SIG-M5 (cell line): ENCODE data around the gene AIP.

Experiments
- DNase-seq: peaks from one replicate; lab custom pipeline; 2025; lab: John Stamatoyannopoulos, UW

Gene AIP

GRCh38 chr11:67482827-67483798 lies at the start of gene AIP:
Gene AIP (plus strand): TSS chr11:67483026. CDS start chr11:67483159, 133 bp downstream.
- peak; percentile 80 for DNase-seq

- no peak for DNase-seq
Measured at GRCh38 chr11:67433536-67434394, 49.1 kb upstream of the AIP start.

DNA sequence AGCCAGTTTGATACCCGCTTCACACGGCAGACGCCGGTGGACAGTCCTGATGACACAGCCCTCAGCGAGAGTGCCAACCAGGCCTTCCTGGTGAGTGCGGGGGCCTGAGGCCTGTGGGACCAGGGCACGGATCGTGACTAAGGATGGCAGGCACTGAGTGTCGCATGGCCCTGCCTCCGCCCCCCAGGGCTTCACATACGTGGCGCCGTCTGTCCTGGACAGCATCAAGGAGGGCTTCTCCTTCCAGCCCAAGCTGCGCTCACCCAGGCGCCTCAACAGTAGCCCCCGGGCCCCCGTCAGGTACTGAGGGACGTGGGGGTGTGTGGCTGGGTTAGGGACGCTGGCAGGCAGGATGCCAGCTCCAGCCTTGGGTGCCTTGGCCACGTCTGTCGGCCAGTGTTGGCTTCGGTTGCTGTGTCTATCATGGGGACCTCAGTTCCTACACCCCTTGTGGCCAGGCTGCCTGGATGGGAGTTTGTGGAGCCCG lies 48.4 kb upstream of the AIP start:
- no peak for DNase-seq

- DNase-seq: no peak
Measured at GRCh38 chr11:67435031-67435726, 47.6 kb upstream of the AIP start.

- no peak for DNase-seq
Measured at GRCh38 chr11:67435727-67436458, 46.9 kb upstream of the AIP start.

DNA sequence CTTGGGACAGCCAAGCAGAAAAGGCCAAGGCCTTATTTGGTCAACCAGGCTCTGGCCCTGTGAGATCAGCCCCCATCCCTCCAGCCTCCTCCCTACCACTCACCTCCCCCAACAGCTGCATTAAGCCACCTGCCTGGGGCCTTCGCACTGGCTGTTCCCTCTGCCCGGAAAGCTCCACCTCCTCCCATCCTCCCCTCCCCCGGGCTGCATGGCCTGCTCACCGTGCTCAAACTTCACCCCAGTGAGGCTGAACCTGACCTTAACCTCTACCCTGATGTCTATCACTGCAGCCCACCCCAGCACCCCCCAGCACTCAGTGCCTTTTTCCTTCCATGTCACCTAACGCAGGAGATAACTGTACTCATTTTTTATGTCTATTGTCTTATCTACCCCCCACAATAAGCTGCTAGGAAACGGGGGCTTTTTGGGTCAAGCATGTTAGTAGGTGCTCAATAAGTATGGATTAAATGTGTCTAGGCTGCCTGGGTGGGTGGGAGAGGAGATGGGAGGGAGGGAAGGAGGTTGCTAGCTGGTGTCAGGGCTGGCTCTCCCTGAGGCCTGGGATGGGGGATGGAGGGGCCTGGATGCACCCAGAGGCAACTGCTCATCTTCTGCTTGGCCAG lies 46.3 kb upstream of the AIP start:
- no peak for DNase-seq

GRCh38 chr11:67437082-67437808 lies 45.6 kb upstream of the AIP start, which contains the start of gene PTPRCAP:
Gene PTPRCAP (minus strand): TSS chr11:67437682. CDS start chr11:67437619, 63 bp downstream.
- DNase-seq: no peak

DNA sequence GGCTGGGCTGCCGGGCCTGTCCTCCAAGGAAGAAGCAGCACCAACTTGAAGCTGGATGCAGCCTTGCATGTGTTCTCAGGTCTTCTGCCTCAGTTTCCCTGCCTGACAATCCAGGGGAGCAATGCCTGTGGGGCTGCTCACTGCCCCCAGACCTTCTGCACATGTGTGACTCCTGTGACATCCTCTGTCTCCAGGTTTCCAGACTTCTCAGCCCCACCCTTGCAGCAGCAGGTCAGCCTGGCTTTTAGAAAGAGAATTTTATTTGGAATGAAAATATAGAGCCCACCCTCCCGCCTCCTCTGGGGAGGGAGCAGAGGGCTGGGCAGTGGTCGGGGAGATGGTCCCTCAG lies 45.0 kb upstream of the AIP start:
- DNase-seq: no peak

- DNase-seq: no peak
Measured at GRCh38 chr11:67438158-67438902, 44.5 kb upstream of the AIP start.

GRCh38 chr11:67439321-67440228 lies 43.3 kb upstream of the AIP start:
- no peak for DNase-seq

DNA sequence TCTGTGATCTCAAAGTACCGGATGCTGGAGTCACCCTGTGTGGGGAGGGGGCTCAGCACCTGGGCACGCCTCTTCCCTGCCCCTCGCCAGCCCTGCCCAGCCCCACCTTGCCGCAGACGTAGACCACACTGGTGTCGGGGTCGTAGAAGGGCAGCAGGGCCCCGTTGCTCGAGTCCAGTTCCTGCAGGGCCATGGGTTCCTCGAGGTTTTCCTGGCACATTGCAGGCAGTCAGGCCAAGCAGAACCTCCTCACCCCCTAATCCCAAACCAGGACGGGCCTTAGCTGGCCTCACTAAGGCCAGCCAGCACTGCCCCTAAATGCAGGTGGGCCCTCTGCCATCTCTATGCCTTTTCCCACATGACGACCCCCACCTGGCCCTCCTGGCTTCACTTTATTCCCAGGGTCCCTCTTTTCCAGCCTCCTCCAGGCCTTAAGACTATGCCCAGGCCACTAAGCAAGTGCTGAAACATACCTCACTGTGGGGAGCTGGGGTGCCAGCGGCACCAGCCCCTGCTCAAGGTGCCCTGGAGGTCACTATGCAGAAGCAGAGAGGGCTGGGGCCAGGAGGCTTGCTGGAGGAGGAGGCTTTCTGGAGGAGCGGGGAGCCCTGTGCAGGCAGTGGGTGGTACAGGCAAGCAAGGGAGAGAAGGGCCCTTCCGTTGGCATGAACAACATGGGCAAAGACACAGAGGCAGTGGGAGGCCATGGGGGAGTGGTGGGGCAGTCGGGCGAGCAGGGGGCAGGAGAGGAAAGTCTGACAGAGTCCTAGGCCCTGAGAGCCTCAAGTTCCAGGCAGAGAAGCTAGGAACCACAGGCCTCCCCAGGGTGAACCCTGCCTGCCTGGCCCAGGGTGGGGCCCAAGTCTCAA lies 42.4 kb upstream of the AIP start:
- no peak for DNase-seq

GRCh38 chr11:67441098-67441563 lies 41.7 kb upstream of the AIP start:
- DNase-seq: no peak

DNA sequence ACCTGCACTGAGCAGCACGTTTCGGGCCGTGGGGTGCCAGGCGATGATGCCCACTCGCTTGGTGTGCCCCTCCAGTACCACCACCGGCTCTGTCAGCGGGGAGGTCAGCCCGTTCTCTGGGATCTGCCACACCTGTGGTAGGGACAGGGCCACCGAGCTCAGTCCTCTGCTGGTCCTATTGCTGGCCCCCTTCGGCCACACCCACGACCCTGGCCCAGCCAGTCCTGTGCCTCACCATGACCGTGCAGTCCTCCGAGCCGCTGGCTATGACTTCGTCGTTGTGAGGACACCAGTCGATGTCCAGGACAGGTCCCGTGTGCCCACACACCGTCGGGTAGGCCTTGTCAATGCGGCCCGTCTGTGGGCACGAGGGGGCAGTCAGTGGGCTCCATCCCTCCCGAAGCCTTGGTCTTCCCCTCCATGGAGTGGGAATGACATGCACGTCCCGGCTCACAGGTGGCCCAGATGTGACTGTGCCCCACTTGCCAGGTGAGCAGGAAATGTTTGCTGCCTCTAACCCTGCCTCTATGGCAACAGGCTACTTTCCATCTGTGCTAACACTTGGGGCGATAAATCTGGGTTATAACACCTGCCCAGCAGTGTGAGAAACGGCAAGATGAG lies 41.0 kb upstream of the AIP start:
- no peak for DNase-seq

DNA sequence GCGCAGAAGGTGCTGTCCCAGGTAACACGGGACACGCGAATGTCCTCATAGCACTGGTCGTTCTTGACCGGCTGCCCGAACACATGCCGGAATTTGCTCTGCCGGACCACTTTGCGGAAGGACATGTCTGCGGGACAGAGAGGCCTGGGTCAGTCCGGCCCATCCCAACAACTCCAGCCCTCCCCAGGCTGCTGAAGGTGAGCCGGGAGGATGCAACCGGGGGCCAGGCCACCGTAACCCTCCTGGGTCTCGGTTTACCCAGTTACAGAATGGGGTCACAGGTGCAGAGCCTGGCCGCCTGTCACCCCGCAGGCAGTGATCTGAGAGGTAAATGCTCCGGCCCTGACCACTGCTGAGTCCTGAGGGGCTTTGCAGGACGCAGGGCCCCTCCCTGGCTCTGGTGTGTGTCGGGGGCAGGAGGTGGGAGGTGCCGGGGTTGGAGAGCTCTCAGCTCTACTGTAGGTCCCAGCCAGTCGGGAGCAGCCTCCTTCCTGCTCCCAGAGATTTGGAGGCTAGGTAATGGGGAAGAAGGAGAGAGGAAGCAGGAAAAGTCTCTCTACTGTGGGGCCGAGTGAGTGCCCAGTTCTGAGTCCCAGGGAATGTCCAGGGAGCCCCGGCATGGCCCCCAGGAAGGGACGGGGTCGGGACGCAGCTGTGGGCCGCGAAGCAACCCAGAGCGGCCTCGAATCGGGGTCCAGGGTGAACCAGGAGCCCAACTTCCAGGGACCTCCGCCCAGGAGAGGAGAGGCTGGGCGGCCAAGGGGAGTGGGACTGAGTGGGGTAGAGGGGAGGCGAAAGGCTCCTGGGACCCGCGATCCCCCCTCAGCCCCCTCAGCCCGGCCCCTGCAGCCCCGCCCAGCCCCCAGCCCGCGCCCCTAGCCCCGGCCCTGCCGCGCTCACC lies 40.1 kb upstream of the AIP start:
- DNase-seq: no peak

DNA sequence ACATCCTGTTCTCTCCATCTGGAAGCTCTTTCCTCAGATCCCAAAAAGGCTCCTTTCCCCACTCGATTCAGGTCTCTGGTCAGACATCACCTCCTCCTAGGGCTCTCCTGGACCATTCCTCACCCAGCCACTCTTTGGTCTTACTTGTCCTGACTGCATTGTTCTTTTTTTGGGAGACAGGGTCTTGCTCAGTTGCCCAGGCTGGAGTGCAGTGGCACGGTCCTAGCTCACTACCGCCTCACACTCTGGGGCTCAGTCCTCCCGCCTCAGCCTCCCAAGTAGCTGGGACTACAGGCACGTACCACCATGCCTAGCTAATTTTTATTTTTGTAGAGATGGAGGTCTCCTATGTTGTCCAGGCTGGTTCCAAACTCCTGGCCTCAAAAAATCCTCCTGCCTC lies 37.3 kb upstream of the AIP start:
- no peak for DNase-seq

GRCh38 chr11:67448220-67448609 lies 34.6 kb upstream of the AIP start:
- DNase-seq: no peak
